Keratinocyte (primary cell): ENCODE measurements around the gene PLGRKT. TPM values are rescaled to one million over a fixed set of nuclear protein-coding genes. Genes with fewer than 3 reads are reported as not detected.

ENCODE experiments used
- DNase-seq: peaks from one replicate; pipeline ENCODE4 v3.0.0-alpha.2; 2011; ENCODE audit warnings: low read depth, missing footprints, low spot score
- FAIRE-seq: peaks from 2 replicates; lab custom pipeline; 2011; peaks lifted over from hg19 to GRCh38; lab: Jason Lieb, UNC
- H2AFZ ChIP-seq: 2 replicates; pipeline ENCODE4 v1.6.0; 2012; ENCODE audit warnings: low read length, control low read depth, inconsistent platforms; ENCODE audit not compliant: control insufficient read depth
- H3K27ac ChIP-seq: 2 replicates; pipeline ENCODE4 v1.5.1; 2011; ENCODE audit warnings: low read length; ENCODE audit not compliant: control insufficient read depth, insufficient read depth
- H3K27me3 ChIP-seq: 3 replicates; pipeline ENCODE4 v1.6.0; 2011; ENCODE audit warnings: low read length; ENCODE audit not compliant: control insufficient read depth, insufficient read depth; ENCODE audit errors: extremely low read depth
- H3K36me3 ChIP-seq, 2 experiments: 2 replicates in 1 of 2; 3 replicates in 1 of 2; pipeline ENCODE4 v1.5.1; 2011; ENCODE audit warnings: low read length in 2 of 2, mild to moderate bottlenecking in 1 of 2; ENCODE audit not compliant: control insufficient read depth in 2 of 2, insufficient read depth in 2 of 2; ENCODE audit errors: extremely low read depth in 1 of 2
- H3K4me1 ChIP-seq: 3 replicates; pipeline ENCODE4 v1.5.1; 2011; ENCODE audit warnings: low read length; ENCODE audit not compliant: control insufficient read depth, insufficient read depth; ENCODE audit errors: extremely low read depth
- H3K4me2 ChIP-seq: 3 replicates; pipeline ENCODE4 v1.6.0; 2011; ENCODE audit warnings: low read depth, low read length; ENCODE audit not compliant: control insufficient read depth, insufficient read depth; ENCODE audit errors: extremely low read depth
- H3K4me3 ChIP-seq, 3 experiments: fragments of 200-600 bp in 1 of 3; sonication (generic) in 1 of 3; 2 replicates in 2 of 3; 3 replicates in 1 of 3; pipeline ENCODE4 v1.5.1; 2011 to 2016; ENCODE audit warnings: low read length in 3 of 3, mild to moderate bottlenecking in 3 of 3, control low read depth in 2 of 3, inconsistent platforms in 1 of 3, low read depth in 1 of 3, mixed read lengths in 1 of 3, mixed run types in 1 of 3, moderate library complexity in 1 of 3; ENCODE audit not compliant: control insufficient read depth in 2 of 3, insufficient read depth in 2 of 3; ENCODE audit errors: extremely low read depth in 1 of 3
- H3K79me2 ChIP-seq: 2 replicates; pipeline ENCODE4 v1.6.0; 2012; ENCODE audit warnings: low read length; ENCODE audit not compliant: control insufficient read depth, insufficient read depth
- H3K9ac ChIP-seq: 3 replicates; pipeline ENCODE4 v1.6.0; 2011; ENCODE audit warnings: low read length; ENCODE audit not compliant: control insufficient read depth, insufficient read depth; ENCODE audit errors: extremely low read depth
- H3K9me1 ChIP-seq: 3 replicates; pipeline ENCODE4 v1.6.0; 2011; ENCODE audit warnings: low read length; ENCODE audit not compliant: control insufficient read depth, insufficient read depth; ENCODE audit errors: extremely low read depth
- H3K9me3 ChIP-seq: 2 replicates; pipeline ENCODE4 v1.5.1; 2012; ENCODE audit warnings: low read depth, low read length; ENCODE audit not compliant: control insufficient read depth
- H4K20me1 ChIP-seq: 3 replicates; pipeline ENCODE4 v1.6.0; 2011; ENCODE audit warnings: low read length; ENCODE audit not compliant: control insufficient read depth, insufficient read depth; ENCODE audit errors: extremely low read depth
- EZH2 ChIP-seq: IDR thresholded peaks from one replicate; pipeline ENCODE4 v1.6.1; 2012; ENCODE audit warnings: inconsistent platforms, mild to moderate bottlenecking, low read length, moderate library complexity
- dilution Hi-C: fragments of 300-500 bp; cut with MboI; formaldehyde crosslinking; loops from one replicate; pipeline ENCODE4 v1.7.0; 2020; ENCODE audit warnings: low sequenced_read_pairs; ENCODE audit not compliant: extremely low pct_ligation_motif_present
- polyA plus RNA-seq, 5 experiments: library from polyadenylated mRNA; depleted of rRNA in 3 of 5; stranded (reverse) in 3 of 5; stranded (forward) in 1 of 5; unstranded in 1 of 5; fragments of >200 nt; gene quantifications; 1 replicate in 1 of 5; 2 replicates in 3 of 5; 3 replicates in 1 of 5; pipeline versions ENCODE4 v1.2.1 to v1.2.3, GENCODE V29; 2011 to 2012; ENCODE audit warnings: missing spikeins in 2 of 5, low read depth in 1 of 5, low replicate concordance in 1 of 5
- TF ChIP-seq, protein P1 (sequence below), 3 experiments: IDR thresholded peaks in 1 of 3; conservative IDR thresholded peaks in 1 of 3; optimal IDR thresholded peaks in 1 of 3; 2 replicates in 2 of 3; 3 replicates in 1 of 3; pipeline versions ENCODE3 to v1.5.1; 2011; ENCODE audit warnings: low read length in 3 of 3, mild to moderate bottlenecking in 3 of 3, moderate library complexity in 2 of 3, control low read depth in 1 of 3, inconsistent platforms in 1 of 3; ENCODE audit not compliant: insufficient read depth in 2 of 3; ENCODE audit errors: extremely low read depth in 1 of 3

PLGRKT gene
- polyA plus RNA-seq, 1 donor (not counting 4 experiments of a cell fraction or from before 2014, with no cell fraction given), result 35.2 TPM

DNA sequence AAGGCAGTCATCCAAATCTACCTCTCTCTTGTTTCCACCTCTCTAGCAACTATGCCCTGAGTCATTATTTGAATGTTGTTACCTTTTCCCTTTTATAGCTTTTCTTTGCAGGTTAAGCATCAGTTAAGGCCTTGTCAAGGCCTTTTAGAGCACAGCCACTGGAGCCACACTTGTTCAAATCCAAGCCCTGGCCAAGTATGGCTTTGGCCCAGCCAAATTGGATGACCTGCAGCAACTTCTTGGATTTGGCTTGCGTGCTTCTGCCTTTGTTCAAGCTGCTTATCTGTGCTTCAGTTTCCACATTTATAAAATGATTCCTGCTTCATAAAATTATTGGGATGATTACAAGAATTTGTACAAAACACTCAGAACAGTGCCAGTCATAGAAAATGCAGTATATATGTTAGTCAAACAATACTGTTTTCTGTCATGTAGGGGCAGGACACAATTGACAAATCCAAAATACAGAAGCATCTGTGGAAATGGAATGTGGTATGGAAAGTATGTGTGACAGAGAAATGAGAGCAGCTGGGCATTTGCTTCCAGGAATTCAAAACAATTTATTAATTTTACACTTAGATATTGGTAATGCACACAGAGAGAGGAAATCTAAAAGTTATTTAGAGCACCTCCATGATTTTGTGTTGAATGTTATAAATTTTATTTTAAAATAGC is 80.2 kb downstream of the PLGRKT start:
- Histone ChIP-seq H3K4me2 (no peak overlapping the region), H3K4me1 (no peaks in the 10 kb centered on the region), H3K36me3 (no peaks in the 10 kb centered on the region), H3K9ac (no peak overlapping the region), H2AFZ (no peak overlapping the region), H3K9me1 (no peaks in the 10 kb centered on the region), H3K27ac (no peak overlapping the region), H4K20me1 (no peaks in the 10 kb centered on the region), H3K4me3 (no peak overlapping the region), H3K27me3 (no peaks in the 10 kb centered on the region), H3K9me3 (no peaks in the 10 kb centered on the region), H3K79me2 (no peaks in the 10 kb centered on the region)
- dilution Hi-C loops, result no loop called here
- FAIRE-seq (no peak), DNase-seq (no peak)
- TF ChIP-seq, protein P1, sequence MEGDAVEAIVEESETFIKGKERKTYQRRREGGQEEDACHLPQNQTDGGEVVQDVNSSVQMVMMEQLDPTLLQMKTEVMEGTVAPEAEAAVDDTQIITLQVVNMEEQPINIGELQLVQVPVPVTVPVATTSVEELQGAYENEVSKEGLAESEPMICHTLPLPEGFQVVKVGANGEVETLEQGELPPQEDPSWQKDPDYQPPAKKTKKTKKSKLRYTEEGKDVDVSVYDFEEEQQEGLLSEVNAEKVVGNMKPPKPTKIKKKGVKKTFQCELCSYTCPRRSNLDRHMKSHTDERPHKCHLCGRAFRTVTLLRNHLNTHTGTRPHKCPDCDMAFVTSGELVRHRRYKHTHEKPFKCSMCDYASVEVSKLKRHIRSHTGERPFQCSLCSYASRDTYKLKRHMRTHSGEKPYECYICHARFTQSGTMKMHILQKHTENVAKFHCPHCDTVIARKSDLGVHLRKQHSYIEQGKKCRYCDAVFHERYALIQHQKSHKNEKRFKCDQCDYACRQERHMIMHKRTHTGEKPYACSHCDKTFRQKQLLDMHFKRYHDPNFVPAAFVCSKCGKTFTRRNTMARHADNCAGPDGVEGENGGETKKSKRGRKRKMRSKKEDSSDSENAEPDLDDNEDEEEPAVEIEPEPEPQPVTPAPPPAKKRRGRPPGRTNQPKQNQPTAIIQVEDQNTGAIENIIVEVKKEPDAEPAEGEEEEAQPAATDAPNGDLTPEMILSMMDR (optimal IDR thresholded peaks at IDR 0.05 in 1 of 3, IDR thresholded peaks at IDR 0.05 in 1 of 3, conservative IDR thresholded peaks at IDR 0.05 in 1 of 3; ENCODE audit: extremely low read depth in 1 of 3, insufficient read depth in 2 of 3, low read length in 3 of 3), result no peak
- no peak for TF ChIP-seq EZH2

DNA sequence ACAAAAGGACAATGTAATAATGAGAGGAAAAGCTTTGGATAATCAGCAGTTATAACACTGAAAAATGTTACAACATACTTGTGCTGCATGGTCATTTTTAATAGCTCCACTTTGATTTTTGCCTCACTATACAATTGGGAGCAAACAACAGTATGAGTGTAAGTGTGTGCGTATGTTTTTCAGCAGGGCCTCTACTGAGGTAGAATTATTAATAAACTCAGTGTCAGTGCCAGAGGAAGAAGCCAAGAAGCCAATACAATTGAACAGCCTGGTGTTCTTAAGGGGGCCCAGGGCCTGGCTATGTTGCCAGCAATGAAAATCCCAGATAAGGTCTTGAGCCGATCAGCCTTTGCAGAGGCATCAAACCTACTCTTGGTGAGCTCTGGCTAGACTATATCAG is 81.9 kb downstream of the PLGRKT start:
- DNase-seq (no peak), FAIRE-seq (no peak)
- dilution Hi-C loops, result no loop called here
- Histone ChIP-seq H3K27ac (no peak overlapping the region), H3K36me3 (no peaks in the 10 kb centered on the region), H3K4me1 (no peaks in the 10 kb centered on the region), H3K27me3 (no peaks in the 10 kb centered on the region), H3K4me3 (no peak overlapping the region), H3K9ac (no peak overlapping the region), H4K20me1 (no peaks in the 10 kb centered on the region), H3K4me2 (no peak overlapping the region), H3K79me2 (no peaks in the 10 kb centered on the region), H2AFZ (no peak overlapping the region), H3K9me3 (no peaks in the 10 kb centered on the region), H3K9me1 (no peaks in the 10 kb centered on the region)
- TF ChIP-seq EZH2, result no peak
- TF ChIP-seq, protein P1 (optimal IDR thresholded peaks at IDR 0.05 in 1 of 3, IDR thresholded peaks at IDR 0.05 in 1 of 3, conservative IDR thresholded peaks at IDR 0.05 in 1 of 3; ENCODE audit: extremely low read depth in 1 of 3, insufficient read depth in 2 of 3, low read length in 3 of 3), result no peak
